Upper lobe of right lung (tissue), 1 donor: ENCODE measurements around the gene HTR1E. TPM values are rescaled to one million over a fixed set of nuclear protein-coding genes. Genes with fewer than 3 reads are reported as not detected.
"Not testable (repeated sequence)": the region's sequence is repeated elsewhere in the genome, so short reads cannot be mapped to it uniquely, and the experiment has no call there.

ENCODE experiments used
- ATAC-seq: fragments of 200-7000 bp; cut with Tn5 transposase; one replicate; pipeline ENCODE4 v1.9.1; 2020; ENCODE audit warnings: mild to moderate bottlenecking, moderate library complexity
- DNase-seq: peaks from one replicate; pipeline ENCODE4 v3.0.0-alpha.2; 2020
- H3K27ac ChIP-seq: fragments of 200-600 bp; one replicate; pipeline ENCODE4 v1.8.0; 2022
- H3K27me3 ChIP-seq: fragments of 200-600 bp; one replicate; pipeline ENCODE4 v1.8.0; 2022; ENCODE audit warnings: mild to moderate bottlenecking
- H3K36me3 ChIP-seq: fragments of 200-600 bp; one replicate; pipeline ENCODE4 v1.8.0; 2022
- H3K4me1 ChIP-seq: fragments of 200-600 bp; one replicate; pipeline ENCODE4 v1.8.0; 2022
- H3K4me3 ChIP-seq: fragments of 200-600 bp; one replicate; pipeline ENCODE4 v1.8.0; 2022; ENCODE audit warnings: mild to moderate bottlenecking
- H3K9me3 ChIP-seq: fragments of 200-600 bp; one replicate; pipeline ENCODE4 v1.8.0; 2022
- intact Hi-C: fragments of 100-400 bp; cut with DNase I; formaldehyde crosslinking; loops from one replicate; pipeline ENCODE4 v1.11.0; 2022
- total RNA-seq: library from RNA; stranded (reverse); fragmentation: NEBNext Ultra II Directional; extraction: Animal tissue kit (Norgen Biotek cat#: 25700); gene quantifications from one replicate; pipeline ENCODE4 v1.2.1, GENCODE V29; 2021
- TF ChIP-seq, protein P1 (sequence below): fragments of 200-600 bp; IDR thresholded peaks from one replicate; pipeline ENCODE4 v1.8.0; 2022; ENCODE audit warnings: antibody characterized with exemption
- donor health status: DM: no; HTN: yes; CAD: no; lungs with severe emphysema.

The HTR1E gene
- total RNA-seq, 1 donor from 2014 or later = not detected

DNA sequence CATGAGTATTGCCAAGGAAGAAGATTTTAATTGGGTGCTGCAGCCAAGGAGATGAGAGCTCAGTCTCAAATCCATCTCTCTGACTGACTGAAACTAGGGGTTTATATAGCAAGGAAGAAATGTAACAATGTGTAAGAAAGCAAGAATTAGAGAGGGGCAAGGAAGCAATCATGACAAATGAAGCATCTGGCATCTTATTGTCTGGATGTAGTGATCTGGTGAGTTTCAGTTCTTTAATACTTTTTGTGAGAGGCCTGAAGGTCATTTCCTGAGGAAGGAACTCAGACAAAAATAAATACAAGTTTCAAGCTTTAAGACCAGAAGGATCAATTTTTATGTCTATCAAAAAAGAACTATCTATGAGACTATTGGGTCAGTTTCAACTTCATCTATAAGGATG is 64.2 kb downstream of the HTR1E start:
- Histone ChIP-seq H3K27ac (no peak overlapping the region), H3K4me3 (no peak overlapping the region), H3K9me3 (peaks cover 4% of the 10 kb centered on the region), H3K27me3 (no peaks in the 10 kb centered on the region), H3K36me3 (no peaks in the 10 kb centered on the region), H3K4me1 (no peaks in the 10 kb centered on the region)
- DNase-seq (no peak), ATAC-seq (no peak)
- intact Hi-C loops = no loop called here
- TF ChIP-seq, protein P1, sequence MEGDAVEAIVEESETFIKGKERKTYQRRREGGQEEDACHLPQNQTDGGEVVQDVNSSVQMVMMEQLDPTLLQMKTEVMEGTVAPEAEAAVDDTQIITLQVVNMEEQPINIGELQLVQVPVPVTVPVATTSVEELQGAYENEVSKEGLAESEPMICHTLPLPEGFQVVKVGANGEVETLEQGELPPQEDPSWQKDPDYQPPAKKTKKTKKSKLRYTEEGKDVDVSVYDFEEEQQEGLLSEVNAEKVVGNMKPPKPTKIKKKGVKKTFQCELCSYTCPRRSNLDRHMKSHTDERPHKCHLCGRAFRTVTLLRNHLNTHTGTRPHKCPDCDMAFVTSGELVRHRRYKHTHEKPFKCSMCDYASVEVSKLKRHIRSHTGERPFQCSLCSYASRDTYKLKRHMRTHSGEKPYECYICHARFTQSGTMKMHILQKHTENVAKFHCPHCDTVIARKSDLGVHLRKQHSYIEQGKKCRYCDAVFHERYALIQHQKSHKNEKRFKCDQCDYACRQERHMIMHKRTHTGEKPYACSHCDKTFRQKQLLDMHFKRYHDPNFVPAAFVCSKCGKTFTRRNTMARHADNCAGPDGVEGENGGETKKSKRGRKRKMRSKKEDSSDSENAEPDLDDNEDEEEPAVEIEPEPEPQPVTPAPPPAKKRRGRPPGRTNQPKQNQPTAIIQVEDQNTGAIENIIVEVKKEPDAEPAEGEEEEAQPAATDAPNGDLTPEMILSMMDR = no peak

DNA sequence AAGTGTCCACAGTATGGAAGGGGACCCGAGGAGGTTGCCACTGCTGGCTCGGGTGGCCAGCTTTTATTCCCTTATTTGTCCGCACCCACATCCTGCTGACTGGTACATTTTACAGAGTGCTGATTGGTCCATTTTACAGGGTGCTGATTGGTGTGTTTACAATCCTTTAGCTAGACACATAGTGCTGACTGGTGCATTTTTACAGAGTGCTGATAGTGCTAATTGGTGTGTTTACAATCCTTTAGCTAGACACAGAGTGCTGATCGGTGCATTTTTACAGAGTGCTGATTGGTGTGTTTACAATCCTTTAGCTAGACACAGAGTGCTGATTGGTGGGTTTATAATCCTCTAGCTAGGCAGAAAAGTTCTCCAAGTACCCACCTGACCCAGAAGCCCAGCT is 65.1 kb downstream of the HTR1E start:
- H3K36me3 ChIP-seq, H3K4me1 ChIP-seq, DNase-seq, ATAC-seq, H3K27me3 ChIP-seq, H3K9me3 ChIP-seq, intact Hi-C loops, H3K27ac ChIP-seq, H3K4me3 ChIP-seq: not testable (repeated sequence)

DNA sequence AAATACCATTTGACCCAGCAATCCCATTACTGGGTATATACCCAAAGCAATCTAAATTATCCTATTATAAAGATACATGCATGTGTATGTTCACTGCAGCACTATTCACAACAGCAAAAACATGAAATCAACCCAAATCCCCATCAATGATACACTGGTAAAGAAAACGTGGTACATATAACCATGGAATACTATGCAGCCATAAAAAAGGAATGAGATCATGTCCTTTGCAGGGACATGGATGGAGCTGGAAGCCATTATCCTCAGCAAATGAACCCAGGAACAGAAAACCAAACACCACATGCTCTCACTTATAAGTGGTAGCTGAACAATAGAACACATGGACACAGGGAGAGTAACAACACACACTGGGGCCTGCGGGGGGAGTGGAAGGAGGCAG is 69.2 kb downstream of the HTR1E start:
- ATAC-seq, intact Hi-C loops: not testable (repeated sequence)

DNA sequence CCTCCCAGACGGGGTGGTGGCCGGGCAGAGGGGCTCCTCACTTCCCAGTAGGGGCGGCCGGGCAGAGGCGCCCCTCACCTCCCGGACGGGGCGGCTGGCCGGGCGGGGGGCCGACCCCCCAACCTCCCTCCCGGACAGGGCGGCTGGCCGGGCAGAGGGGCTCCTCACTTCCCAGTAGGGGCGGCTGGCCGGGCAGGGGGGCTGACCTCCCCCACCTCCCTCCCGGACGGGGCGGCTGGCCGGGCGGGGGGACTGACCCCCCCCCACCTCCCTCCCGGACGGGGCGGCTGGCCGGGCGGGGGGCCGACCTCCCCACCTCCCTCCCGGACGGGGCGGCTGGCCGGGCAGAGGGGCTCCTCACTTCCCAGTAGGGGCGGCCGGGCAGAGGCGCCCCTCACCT is 72.3 kb downstream of the HTR1E start:
- H3K9me3 ChIP-seq, intact Hi-C loops, H3K36me3 ChIP-seq, ATAC-seq, H3K27me3 ChIP-seq, H3K4me1 ChIP-seq, H3K4me3 ChIP-seq, DNase-seq, H3K27ac ChIP-seq: not testable (repeated sequence)

More for the DNA sequence above, 69.2 kb downstream of the HTR1E start:
- not testable (repeated sequence) for H3K27ac ChIP-seq, H3K9me3 ChIP-seq, DNase-seq, H3K36me3 ChIP-seq, H3K27me3 ChIP-seq, H3K4me3 ChIP-seq, H3K4me1 ChIP-seq

DNA sequence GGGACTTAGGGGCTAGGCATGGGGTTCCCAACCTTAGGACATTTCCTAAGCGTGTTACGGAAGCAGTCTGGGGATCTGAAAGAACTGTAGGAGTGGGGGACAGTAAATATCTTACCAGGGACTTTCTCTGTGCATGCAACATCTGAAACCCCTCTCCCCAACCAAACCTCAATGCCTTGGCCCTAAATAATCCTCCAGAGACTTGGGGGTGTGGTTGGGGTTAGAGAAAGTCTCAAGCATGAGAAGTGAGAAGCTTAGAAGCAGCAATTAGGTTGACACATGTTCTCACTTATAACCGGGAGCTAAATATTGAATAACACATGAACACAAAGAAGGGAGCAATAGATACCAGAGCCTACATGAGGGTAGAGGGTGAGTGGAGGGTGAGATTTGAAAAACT is 74.7 kb downstream of the HTR1E start:
- Histone ChIP-seq H3K4me1 (no peaks in the 10 kb centered on the region), H3K4me3 (no peak overlapping the region), H3K36me3 (no peaks in the 10 kb centered on the region), H3K27ac (no peak overlapping the region), H3K9me3 (no peaks in the 10 kb centered on the region), H3K27me3 (no peaks in the 10 kb centered on the region)
- TF ChIP-seq, protein P1 = no peak
- no peak for ATAC-seq
- intact Hi-C loops = no loop called here
- no peak for DNase-seq

DNA sequence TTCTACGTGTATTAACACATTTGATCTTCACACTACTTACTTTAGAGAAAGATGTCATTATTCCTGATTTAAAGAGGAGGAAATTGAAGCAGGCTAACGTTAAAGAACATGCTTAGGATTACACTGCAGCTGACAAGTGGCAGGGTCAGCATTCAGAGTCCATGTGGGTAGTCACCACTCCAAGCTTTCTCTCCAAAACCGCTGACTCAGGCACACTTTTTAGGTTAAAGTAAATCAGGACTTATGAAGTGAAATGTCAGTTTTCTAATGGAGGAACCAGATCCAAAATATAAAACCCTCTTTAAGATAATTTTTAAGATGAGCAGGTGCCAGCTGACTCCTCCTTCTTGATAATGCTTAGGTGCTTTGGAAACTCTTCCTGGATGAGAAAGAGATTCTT is 75.4 kb downstream of the HTR1E start:
- Histone ChIP-seq H3K4me1 (no peaks in the 10 kb centered on the region), H3K36me3 (no peaks in the 10 kb centered on the region), H3K9me3 (no peaks in the 10 kb centered on the region), H3K4me3 (no peak overlapping the region), H3K27me3 (no peaks in the 10 kb centered on the region), H3K27ac (no peak overlapping the region)
- TF ChIP-seq, protein P1 = no peak
- intact Hi-C loops = no loop called here
- DNase-seq (no peak), ATAC-seq (no peak)

DNA sequence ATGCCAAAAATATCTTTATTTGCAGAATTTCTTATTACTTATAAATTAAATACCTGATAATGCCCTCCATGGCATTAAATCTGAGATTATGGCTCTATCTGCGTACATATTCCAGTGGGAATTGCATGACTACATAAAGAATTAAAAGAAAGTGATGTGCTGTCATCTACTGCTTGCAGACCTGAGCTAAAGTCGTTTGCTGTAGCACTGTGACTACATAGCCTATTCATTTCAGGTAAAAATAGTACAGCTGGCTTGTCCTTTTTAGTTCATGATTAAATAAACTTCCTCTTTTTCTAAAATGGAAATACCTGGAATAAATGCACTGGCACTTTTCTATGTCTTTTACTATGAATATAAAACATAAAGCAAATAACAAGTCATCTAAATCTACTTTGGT is 79.4 kb downstream of the HTR1E start:
- Histone ChIP-seq H3K27ac (no peak overlapping the region), H3K27me3 (no peaks in the 10 kb centered on the region), H3K4me3 (no peak overlapping the region), H3K9me3 (no peaks in the 10 kb centered on the region), H3K4me1 (no peaks in the 10 kb centered on the region), H3K36me3 (no peaks in the 10 kb centered on the region)
- intact Hi-C loops = no loop called here
- no peak for ATAC-seq
- DNase-seq = no peak
- TF ChIP-seq, protein P1 = no peak
